RWPE2 (cell line): ENCODE results near the gene MRPL36.

Experiments used
- ATAC-seq: fragments of 200-7000 bp; cut with Tn5 transposase; 3 replicates; pipeline ENCODE4 v1.9.1; 2021; ENCODE audit warnings: low read depth
- DNase-seq: peaks from one replicate; pipeline ENCODE4 v3.0.0-alpha.2; 2020; ENCODE audit warnings: low spot score
- H3K27ac ChIP-seq: fragments of 450-650 bp; 2 replicates; pipeline ENCODE4 v1.5.1; 2017; ENCODE audit warnings: mild to moderate bottlenecking; ENCODE audit not compliant: poor library complexity, severe bottlenecking
- H3K27me3 ChIP-seq: fragments of 250-450 bp; sonication (Bioruptor Pico); 2 replicates; pipeline ENCODE4 v1.5.1; 2021; ENCODE audit warnings: mild to moderate bottlenecking, moderate library complexity; ENCODE audit not compliant: insufficient read depth, poor library complexity, severe bottlenecking
- H3K36me3 ChIP-seq: fragments of 250-450 bp; sonication (Bioruptor Pico); 2 replicates; pipeline ENCODE4 v1.5.1; 2020; ENCODE audit warnings: low read depth, mild to moderate bottlenecking, moderate library complexity
- H3K4me1 ChIP-seq: fragments of 250-450 bp; sonication (Bioruptor Pico); 2 replicates; pipeline ENCODE4 v1.5.1; 2021; ENCODE audit warnings: mild to moderate bottlenecking, moderate library complexity; ENCODE audit not compliant: insufficient read depth, poor library complexity, severe bottlenecking
- H3K4me3 ChIP-seq: fragments of 250-450 bp; sonication (Bioruptor Pico); 2 replicates; pipeline ENCODE4 v1.5.1; 2021; ENCODE audit warnings: mild to moderate bottlenecking, moderate library complexity; ENCODE audit not compliant: severe bottlenecking
- H3K9me3 ChIP-seq: fragments of 250-450 bp; sonication (Bioruptor Pico); 2 replicates; pipeline ENCODE4 v1.5.1; 2021; ENCODE audit warnings: mild to moderate bottlenecking, moderate library complexity; ENCODE audit not compliant: severe bottlenecking
- CTCF ChIP-seq: fragments of 450-650 bp; IDR thresholded peaks from one replicate; pipeline ENCODE4 v1.5.1; 2017; ENCODE audit warnings: mild to moderate bottlenecking, moderate library complexity; ENCODE audit not compliant: poor library complexity, severe bottlenecking

MRPL36 gene

GRCh38 chr5:1814183-1815020 lies 14.8 kb upstream of the MRPL36 start:
- no peaks in the 10 kb centered on the region for H3K27me3 ChIP-seq
- no peak for TF ChIP-seq CTCF
- peak; percentile 51 for DNase-seq
- H3K27ac ChIP-seq: no peak overlapping the region
- no peaks in the 10 kb centered on the region for H3K9me3 ChIP-seq
- peaks cover 4% of the 10 kb centered on the region for H3K4me1 ChIP-seq
- H3K36me3 ChIP-seq: peaks cover 92% of the 10 kb centered on the region
- H3K4me3 ChIP-seq: no peak overlapping the region
- no peak for ATAC-seq

- H3K4me1 ChIP-seq: peaks cover 14% of the 10 kb centered on the region
- H3K9me3 ChIP-seq: peaks cover 5% of the 10 kb centered on the region
- ATAC-seq (no peak), DNase-seq (no peak)
- peaks cover 98% of the 10 kb centered on the region for H3K36me3 ChIP-seq
- H3K27me3 ChIP-seq: no peaks in the 10 kb centered on the region
- H3K4me3 ChIP-seq: no peak overlapping the region
- no peak overlapping the region for H3K27ac ChIP-seq
- TF ChIP-seq CTCF: no peak
Observed at GRCh38 chr5:1810581-1811101, 11.0 kb upstream of the MRPL36 start.

DNA sequence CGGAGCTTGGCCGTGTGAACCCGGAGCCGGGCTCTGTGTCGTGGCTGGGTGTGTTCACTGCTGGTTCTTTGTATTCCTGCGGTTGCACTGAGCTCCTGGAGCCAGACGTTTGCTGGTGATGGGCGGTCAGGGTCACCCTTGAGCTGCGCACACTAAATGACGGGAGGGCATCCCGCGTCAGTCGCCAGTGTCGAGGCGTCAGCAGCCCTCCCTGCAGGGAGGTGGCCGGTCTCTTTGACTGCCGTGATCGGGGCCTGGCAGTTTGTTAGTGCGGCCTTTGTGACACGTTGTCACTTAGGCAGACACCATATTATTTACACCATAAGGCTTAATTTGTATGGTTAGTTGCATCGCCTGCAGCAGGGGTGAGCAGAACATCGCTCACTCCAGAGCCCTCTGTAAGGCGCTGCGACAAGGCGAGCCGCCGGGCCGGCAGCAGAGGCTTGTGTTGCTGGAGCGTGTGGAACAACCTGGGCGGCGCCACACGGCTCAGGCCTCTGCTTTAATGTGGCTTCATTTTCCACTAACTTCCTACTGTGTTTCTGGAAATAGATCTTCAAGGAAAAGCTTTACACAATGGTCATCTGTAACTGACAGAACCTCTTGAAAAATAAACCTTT lies 9.9 kb upstream of the MRPL36 start:
- no peak for DNase-seq
- Histone ChIP-seq H3K4me1 (peaks cover 14% of the 10 kb centered on the region), H3K27ac (peak overlapping the region; percentile 69), H3K4me3 (no peak overlapping the region), H3K9me3 (peaks cover 5% of the 10 kb centered on the region), H3K36me3 (peaks cover 98% of the 10 kb centered on the region), H3K27me3 (no peaks in the 10 kb centered on the region)
- ATAC-seq: no peak
- TF ChIP-seq CTCF: no peak

GRCh38 chr5:1808439-1808838 lies 8.8 kb upstream of the MRPL36 start:
- Histone ChIP-seq H3K4me1 (peaks cover 14% of the 10 kb centered on the region), H3K36me3 (peaks cover 98% of the 10 kb centered on the region), H3K4me3 (no peak overlapping the region), H3K27ac (peak overlapping the region; percentile 69), H3K9me3 (peaks cover 5% of the 10 kb centered on the region), H3K27me3 (no peaks in the 10 kb centered on the region)
- DNase-seq (no peak), ATAC-seq (peak; percentile 84)
- no peak for TF ChIP-seq CTCF
